Fibroblast of skin of left quadriceps (primary cell): ENCODE results near the gene ASTL.

Experiments used
- DNase-seq, 2 experiments: peaks; one replicate each; pipeline ENCODE4 v3.0.0-alpha.2; 2013; ENCODE audit warnings: low read depth in 2 of 2

Gene ASTL

DNA sequence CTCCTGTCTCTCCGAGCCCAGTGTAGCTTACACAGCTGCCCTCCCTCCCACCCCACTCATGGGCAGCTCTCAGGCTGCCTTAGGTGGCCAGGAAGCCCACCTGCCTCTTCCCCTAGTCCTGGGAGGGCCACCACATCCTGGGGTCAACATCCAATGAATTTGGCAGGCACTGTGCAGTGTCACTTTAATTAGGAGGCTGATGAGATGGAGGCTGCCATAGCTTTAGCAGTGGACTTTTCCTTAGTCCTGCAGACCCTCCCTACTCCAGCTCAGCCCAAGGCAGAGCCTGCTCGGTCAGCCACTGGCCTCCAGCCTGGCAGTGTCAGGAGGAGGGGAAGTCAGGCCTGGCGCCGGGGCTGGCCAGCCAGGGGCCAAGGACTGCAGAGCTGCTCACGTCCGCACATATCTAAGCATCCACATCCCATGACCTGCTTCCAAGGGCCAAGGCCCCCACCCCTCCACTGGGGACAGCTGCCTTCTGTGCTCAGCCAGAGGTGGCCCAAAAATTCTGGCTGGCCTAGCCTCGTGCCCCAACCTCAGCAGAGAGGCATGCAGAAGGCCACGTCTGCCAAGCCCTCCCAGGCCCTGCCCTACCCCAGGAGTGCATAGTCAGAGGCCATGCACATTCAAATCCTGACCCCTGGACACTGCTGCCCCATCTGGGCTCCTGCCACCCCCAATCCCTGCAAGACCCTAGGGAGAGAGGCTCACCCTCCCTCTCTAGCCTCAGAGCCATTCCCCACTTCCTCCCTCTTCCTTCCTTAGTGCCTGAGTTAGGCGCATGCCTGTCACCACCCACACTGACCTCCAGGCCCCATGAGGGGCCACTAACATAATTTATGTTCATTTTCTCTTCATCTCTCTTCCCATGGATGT lies 55.0 kb downstream of the ASTL start:
- no peak for DNase-seq

GRCh38 chr2:96082211-96083063 lies 55.9 kb downstream of the ASTL start:
- DNase-seq, result no peak

DNA sequence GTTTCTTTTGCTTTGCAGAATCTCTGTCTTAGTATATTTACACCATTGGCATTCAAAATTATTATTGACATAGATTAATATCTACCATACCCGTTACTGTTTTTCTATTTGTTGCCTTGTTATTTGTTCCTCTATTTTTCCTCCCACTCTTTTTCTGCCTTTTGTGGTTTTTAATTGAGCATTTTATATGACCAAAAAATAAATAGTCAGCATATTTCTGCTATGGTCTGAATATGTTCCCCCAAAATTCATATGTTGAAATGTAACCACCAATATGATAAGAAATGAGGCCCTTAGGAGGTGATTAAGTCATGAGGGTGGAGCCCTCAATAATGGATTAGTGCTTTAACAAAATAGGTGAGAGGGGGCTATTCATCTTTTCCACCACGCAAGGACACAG lies 57.3 kb downstream of the ASTL start:
- DNase-seq, result no peak

- DNase-seq, result no peak
Measured at GRCh38 chr2:96075199-96075771, 63.0 kb downstream of the ASTL start.

- no peak for DNase-seq
Measured at GRCh38 chr2:96074156-96074555, 64.1 kb downstream of the ASTL start.

DNA sequence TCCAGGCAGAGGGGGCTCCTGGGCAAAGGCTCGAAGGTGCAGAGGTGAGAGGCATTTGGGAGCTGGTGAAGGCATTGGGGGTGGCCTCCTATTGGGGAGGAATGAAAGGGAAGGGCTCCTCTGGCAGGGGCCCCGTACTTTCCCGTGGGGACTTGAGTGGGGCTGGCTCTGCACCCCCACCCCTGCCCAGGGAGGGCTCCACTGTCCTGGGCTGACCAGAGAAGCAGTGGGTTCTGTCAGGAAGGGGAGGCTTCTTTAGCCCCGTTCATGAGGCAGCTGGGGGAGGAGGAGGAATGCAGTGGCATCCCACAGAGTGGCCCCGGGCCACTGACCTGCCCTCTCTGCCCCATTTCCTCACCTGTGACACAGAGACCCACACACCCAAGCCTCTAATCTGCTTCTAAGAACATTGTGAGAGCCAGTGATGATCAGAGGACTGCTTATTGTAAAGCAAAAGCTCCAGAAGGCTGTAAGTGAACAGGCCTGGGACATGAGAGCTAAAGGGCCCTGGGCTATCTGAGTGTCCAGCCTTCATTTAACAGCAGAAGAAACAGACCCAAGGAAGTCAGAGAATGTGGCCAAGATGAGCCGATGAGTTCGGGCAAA lies 65.0 kb downstream of the ASTL start:
- no peak for DNase-seq
